ENCODE data around the gene RGS13. TPM values are rescaled to one million over a fixed set of nuclear protein-coding genes. Genes with fewer than 3 reads are reported as not detected.
"Not testable (repeated sequence)": the region's sequence is repeated elsewhere in the genome, so short reads cannot be mapped to it uniquely, and the experiment has no call there.

Gene RGS13
- total and polyA plus RNA-seq, 11 donors, result 0.17 to 0.45 (median 0.19) TPM; not detected in 8

DNA sequence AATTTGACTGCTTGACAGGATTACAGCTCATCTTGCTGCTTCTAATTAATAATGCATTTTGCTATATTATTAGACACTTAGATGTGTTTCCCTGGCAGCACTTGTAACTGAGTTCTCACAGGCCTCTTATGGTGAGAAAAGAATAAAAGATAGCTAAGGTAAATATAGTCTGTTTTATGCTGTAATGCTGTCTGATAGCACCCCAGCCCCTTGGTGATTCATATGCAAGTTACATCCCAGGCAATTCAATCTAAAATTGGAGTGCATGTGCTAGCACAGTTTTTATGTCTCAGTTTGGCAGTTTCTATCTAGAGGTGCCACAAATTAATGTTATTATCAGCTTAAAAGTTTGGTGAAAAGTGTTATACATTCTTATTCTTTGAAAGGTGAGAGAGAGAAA lies 42.2 kb downstream of the RGS13 start:
- no peak overlapping the region for H3K4me3 ChIP-seq
- TF ChIP-seq POLR2A (IDR thresholded peaks at IDR 0.05), result no peak
- TF ChIP-seq, protein P1, sequence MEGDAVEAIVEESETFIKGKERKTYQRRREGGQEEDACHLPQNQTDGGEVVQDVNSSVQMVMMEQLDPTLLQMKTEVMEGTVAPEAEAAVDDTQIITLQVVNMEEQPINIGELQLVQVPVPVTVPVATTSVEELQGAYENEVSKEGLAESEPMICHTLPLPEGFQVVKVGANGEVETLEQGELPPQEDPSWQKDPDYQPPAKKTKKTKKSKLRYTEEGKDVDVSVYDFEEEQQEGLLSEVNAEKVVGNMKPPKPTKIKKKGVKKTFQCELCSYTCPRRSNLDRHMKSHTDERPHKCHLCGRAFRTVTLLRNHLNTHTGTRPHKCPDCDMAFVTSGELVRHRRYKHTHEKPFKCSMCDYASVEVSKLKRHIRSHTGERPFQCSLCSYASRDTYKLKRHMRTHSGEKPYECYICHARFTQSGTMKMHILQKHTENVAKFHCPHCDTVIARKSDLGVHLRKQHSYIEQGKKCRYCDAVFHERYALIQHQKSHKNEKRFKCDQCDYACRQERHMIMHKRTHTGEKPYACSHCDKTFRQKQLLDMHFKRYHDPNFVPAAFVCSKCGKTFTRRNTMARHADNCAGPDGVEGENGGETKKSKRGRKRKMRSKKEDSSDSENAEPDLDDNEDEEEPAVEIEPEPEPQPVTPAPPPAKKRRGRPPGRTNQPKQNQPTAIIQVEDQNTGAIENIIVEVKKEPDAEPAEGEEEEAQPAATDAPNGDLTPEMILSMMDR (IDR thresholded peaks at IDR 0.05), result no peak
- no peak overlapping the region for H3K27ac ChIP-seq
- intact Hi-C loops (cut with DNase I), result no loop called here
- ATAC-seq, result no peak
- H3K4me1 ChIP-seq, result peaks cover 0 to 6% (median 0%) of the 10 kb centered on the region in 12 donors
- no peak for DNase-seq
- H3K36me3 ChIP-seq, result no peaks in the 10 kb centered on the region
- H3K27me3 ChIP-seq, result no peaks in the 10 kb centered on the region
- peaks cover 0 to 2% (median 0%) of the 10 kb centered on the region in 12 donors for H3K9me3 ChIP-seq

- ATAC-seq (no peak), DNase-seq (no peak)
- no peak overlapping the region for H3K4me3 ChIP-seq
- H3K27ac ChIP-seq, result no peak overlapping the region
- no peaks in the 10 kb centered on the region for H3K27me3 ChIP-seq
- TF ChIP-seq, protein P1 (IDR thresholded peaks at IDR 0.05), result no peak
- TF ChIP-seq POLR2A (IDR thresholded peaks at IDR 0.05), result no peak
- no peaks in the 10 kb centered on the region for H3K36me3 ChIP-seq
- peaks cover 0 to 6% (median 0%) of the 10 kb centered on the region in 12 donors for H3K4me1 ChIP-seq
- H3K9me3 ChIP-seq, result peaks cover 0 to 16% (median 0%) of the 10 kb centered on the region in 12 donors
- intact Hi-C loops (cut with DNase I), result no loop called here
- 59 to 79% (median 70%) methylated on average over 1 of the region's 1 CpG for WGBS, 4 donors
Observed at GRCh38 chr1:192682335-192682734, 46.4 kb downstream of the RGS13 start.

DNA sequence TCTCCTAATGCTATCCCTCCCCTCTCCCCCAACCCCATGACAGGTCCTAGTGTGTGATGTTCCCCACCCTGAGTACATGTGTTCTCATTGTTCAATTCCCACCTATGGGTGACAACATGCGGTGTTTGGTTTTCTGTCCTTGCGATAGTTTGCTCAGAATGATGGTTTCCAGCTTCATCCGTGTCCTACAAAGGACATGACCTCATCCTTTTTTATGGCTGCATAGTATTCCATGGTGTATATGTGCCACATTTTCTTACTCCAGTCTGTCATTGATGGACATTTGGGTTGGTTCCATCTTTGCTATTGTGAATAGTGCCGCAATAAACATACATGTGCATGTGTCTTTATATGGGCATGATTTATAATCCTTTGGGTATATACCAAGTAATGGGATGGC lies 47.1 kb downstream of the RGS13 start:
- ATAC-seq; H3K4me1 ChIP-seq; intact Hi-C loops (cut with DNase I); H3K27ac ChIP-seq; H3K36me3 ChIP-seq; H3K27me3 ChIP-seq; H3K4me3 ChIP-seq; DNase-seq: not testable (repeated sequence)
- peaks cover 0 to 16% (median 0%) of the 10 kb centered on the region in 12 donors for H3K9me3 ChIP-seq
- 95 to 97% (median 96%) methylated on average over 4 of the region's 4 CpGs for WGBS, 4 donors

DNA sequence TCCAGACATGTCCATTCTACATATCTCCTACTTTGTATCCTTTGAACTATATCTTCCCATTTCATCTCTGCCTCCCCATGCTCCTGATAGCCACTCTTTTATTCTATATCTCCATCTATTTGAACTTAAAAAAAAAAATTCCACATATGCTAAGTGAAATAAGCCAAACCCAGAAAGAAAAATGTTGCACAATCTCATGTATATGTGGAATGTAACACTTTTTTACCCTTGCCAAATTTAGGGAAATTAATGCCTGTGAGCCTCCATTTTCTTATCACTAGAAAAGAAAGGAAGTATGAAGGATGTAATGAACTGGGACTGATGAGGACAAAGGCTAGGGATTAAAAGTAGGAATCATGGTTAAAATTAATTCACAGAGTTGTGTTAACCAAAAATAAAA lies 53.5 kb downstream of the RGS13 start:
- intact Hi-C loops (cut with DNase I), result no loop called here

GRCh38 chr1:192691041-192691440 lies 55.1 kb downstream of the RGS13 start:
- H3K4me3 ChIP-seq, result no peak overlapping the region
- H3K9me3 ChIP-seq, result no peaks in the 10 kb centered on the region
- 51 to 70% (median 58%) methylated on average over 1 of the region's 1 CpG for WGBS, 4 donors
- intact Hi-C loops (cut with DNase I), result no loop called here
- TF ChIP-seq POLR2A (IDR thresholded peaks at IDR 0.05), result no peak
- TF ChIP-seq, protein P1 (IDR thresholded peaks at IDR 0.05), result no peak
- no peaks in the 10 kb centered on the region for H3K36me3 ChIP-seq
- no peak for ATAC-seq
- no peak overlapping the region for H3K27ac ChIP-seq
- H3K4me1 ChIP-seq, result no peaks in the 10 kb centered on the region
- DNase-seq, result no peak
- H3K27me3 ChIP-seq, result no peaks in the 10 kb centered on the region

More for the DNA sequence above, 53.5 kb downstream of the RGS13 start:
- Histone ChIP-seq H3K4me3 (no peak overlapping the region), H3K27ac (no peak overlapping the region), H3K36me3 (no peaks in the 10 kb centered on the region), H3K4me1 (no peaks in the 10 kb centered on the region), H3K27me3 (no peaks in the 10 kb centered on the region), H3K9me3 (peaks cover 0 to 2% (median 0%) of the 10 kb centered on the region in 12 donors)
- no peak for ATAC-seq
- no peak for TF ChIP-seq POLR2A (IDR thresholded peaks at IDR 0.05)
- TF ChIP-seq, protein P1 (IDR thresholded peaks at IDR 0.05), result no peak
- DNase-seq, result no peak
